Esophagus muscularis mucosa (tissue), 4 donors: Measurements from ENCODE around the gene NGDN.
"Not testable (repeated sequence)": the region's sequence is repeated elsewhere in the genome, so short reads cannot be mapped to it uniquely, and the experiment has no call there.

Experiments used
- EP300 ChIP-seq: sonication (generic); formaldehyde crosslinking; IDR thresholded peaks from one replicate; pipeline ENCODE4 v1.6.1; 2017; ENCODE audit warnings: antibody characterized with exemption
- POLR2A ChIP-seq: fragments of 450-650 bp; IDR thresholded peaks from one replicate; pipeline ENCODE4 v1.6.1; 2017; ENCODE audit warnings: antibody characterized with exemption, moderate library complexity, mild to moderate bottlenecking, low read depth
- POLR2AphosphoS5 ChIP-seq, 2 donors: sonication (generic); formaldehyde crosslinking; IDR thresholded peaks; one replicate each; pipeline ENCODE4 v1.6.1; 2017; ENCODE audit warnings: antibody characterized with exemption in 2 of 2
- TF ChIP-seq, protein P1 (sequence below), 3 experiments: fragments of 200-600 bp in 2 of 3; fragments of 450-650 bp in 1 of 3; sonication (generic) in 2 of 3; IDR thresholded peaks; one replicate each; pipeline ENCODE4 v1.5.1; 2017 to 2019; ENCODE audit warnings: antibody characterized with exemption in 3 of 3, mild to moderate bottlenecking in 2 of 3, moderate library complexity in 1 of 3

DNA sequence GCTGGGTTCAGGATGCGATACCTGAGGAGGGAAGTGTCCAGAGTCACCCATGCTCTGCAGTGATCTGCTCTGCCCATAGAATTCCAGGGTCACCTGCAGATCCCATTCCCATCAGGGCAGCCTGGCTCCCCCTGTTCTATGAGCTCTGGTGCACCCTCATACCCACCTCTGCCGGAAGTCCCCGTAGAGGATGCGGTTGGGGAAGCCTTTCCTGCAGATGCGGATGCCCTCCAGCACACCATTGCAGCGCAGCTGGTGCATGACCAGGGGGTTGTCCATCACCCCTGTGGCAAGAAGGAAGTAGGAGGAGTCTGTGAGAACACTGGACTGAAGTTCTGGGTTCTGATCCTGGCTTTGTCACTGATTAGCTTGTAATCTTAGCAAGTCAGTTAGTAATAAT lies 43.7 kb upstream of the NGDN start:
- TF ChIP-seq, protein P1, sequence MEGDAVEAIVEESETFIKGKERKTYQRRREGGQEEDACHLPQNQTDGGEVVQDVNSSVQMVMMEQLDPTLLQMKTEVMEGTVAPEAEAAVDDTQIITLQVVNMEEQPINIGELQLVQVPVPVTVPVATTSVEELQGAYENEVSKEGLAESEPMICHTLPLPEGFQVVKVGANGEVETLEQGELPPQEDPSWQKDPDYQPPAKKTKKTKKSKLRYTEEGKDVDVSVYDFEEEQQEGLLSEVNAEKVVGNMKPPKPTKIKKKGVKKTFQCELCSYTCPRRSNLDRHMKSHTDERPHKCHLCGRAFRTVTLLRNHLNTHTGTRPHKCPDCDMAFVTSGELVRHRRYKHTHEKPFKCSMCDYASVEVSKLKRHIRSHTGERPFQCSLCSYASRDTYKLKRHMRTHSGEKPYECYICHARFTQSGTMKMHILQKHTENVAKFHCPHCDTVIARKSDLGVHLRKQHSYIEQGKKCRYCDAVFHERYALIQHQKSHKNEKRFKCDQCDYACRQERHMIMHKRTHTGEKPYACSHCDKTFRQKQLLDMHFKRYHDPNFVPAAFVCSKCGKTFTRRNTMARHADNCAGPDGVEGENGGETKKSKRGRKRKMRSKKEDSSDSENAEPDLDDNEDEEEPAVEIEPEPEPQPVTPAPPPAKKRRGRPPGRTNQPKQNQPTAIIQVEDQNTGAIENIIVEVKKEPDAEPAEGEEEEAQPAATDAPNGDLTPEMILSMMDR (IDR thresholded peaks at IDR 0.05): not testable (repeated sequence)
- TF ChIP-seq EP300; POLR2A; POLR2AphosphoS5 (IDR thresholded peaks at IDR 0.05): not testable (repeated sequence)
